Natural killer cell (primary cell): ENCODE measurements around the gene GID8. TPM values are rescaled to one million over a fixed set of nuclear protein-coding genes. Genes with fewer than 3 reads are reported as not detected.
A peak's percentile ranks its signal among the peaks of the same experiment; 100 is the strongest.

Experiments used
- ATAC-seq, 3 donors: fragments of 150-1000 bp in 2 of 3; fragments of 200-7000 bp in 1 of 3; cut with Tn5 transposase; 1 replicate in 1 of 3; 2 replicates in 2 of 3; pipeline ENCODE4 v1.10.0; 2021; ENCODE audit warnings: mild to moderate bottlenecking in 2 of 3, moderate library complexity in 2 of 3
- DNase-seq, 2 donors: peaks; one replicate each; pipeline versions ENCODE4 v3.0.0 to v3.0.0-alpha.2; 2013 to 2021; ENCODE audit warnings: mixed read lengths in 1 of 2
- H3K27ac ChIP-seq: one replicate; pipeline ENCODE4 v1.5.1; 2013; ENCODE audit warnings: mild to moderate bottlenecking, low read length
- H3K27me3 ChIP-seq: one replicate; pipeline ENCODE4 v1.6.1; 2013; ENCODE audit warnings: low read length; ENCODE audit not compliant: control insufficient read depth, insufficient read depth
- H3K36me3 ChIP-seq: one replicate; pipeline ENCODE4 v1.6.1; 2013; ENCODE audit warnings: low read length; ENCODE audit not compliant: control insufficient read depth, insufficient read depth
- H3K4me1 ChIP-seq: one replicate; pipeline ENCODE4 v1.6.1; 2013; ENCODE audit warnings: low read length; ENCODE audit not compliant: control insufficient read depth, insufficient read depth
- H3K4me3 ChIP-seq: one replicate; pipeline ENCODE4 v1.5.1; 2013; ENCODE audit warnings: low read length
- H3K9me3 ChIP-seq: one replicate; pipeline ENCODE4 v1.6.1; 2013; ENCODE audit warnings: low read length; ENCODE audit not compliant: control insufficient read depth, insufficient read depth
- H3K27ac Mint-ChIP-seq, 2 donors: one replicate each; pipeline ENCODE4 v1.8.0; 2022; ENCODE audit warnings: mild to moderate bottlenecking in 2 of 2, mixed read lengths in 2 of 2, moderate library complexity in 1 of 2
- H3K27me3 Mint-ChIP-seq, 2 donors: one replicate each; pipeline ENCODE4 v1.8.0; 2022; ENCODE audit warnings: low read depth in 2 of 2, mixed read lengths in 2 of 2
- H3K36me3 Mint-ChIP-seq: one replicate; pipeline ENCODE4 v1.8.0; 2022; ENCODE audit warnings: mixed read lengths
- H3K4me1 Mint-ChIP-seq, 2 donors: one replicate each; pipeline ENCODE4 v1.8.0; 2022; ENCODE audit warnings: mixed read lengths in 2 of 2
- H3K4me3 Mint-ChIP-seq: one replicate; pipeline ENCODE4 v1.8.0; 2022; ENCODE audit warnings: mild to moderate bottlenecking, moderate library complexity, mixed read lengths
- H3K9me3 Mint-ChIP-seq, 2 donors: one replicate each; pipeline ENCODE4 v1.8.0; 2022; ENCODE audit warnings: mixed read lengths in 2 of 2
- WGBS: methylation state at CpG from one replicate; pipeline ENCODE4 v1.1.7; 2013; ENCODE audit warnings: missing lambda C conversion rate; ENCODE audit not compliant: insufficient coverage; 5-methylcytosine and 5-hydroxymethylcytosine counted together
- intact Hi-C: fragments of 100-400 bp; cut with micrococcal nuclease; formaldehyde crosslinking; loops from one replicate; pipeline ENCODE4 v1.14.2; 2022
- total RNA-seq, 4 donors: library from RNA; stranded (reverse); fragments of 120-200 nt in 1 of 4; gene quantifications; one replicate each; pipeline versions ENCODE4 v1.2.3 to v1.2.4, GENCODE V29; 2013 to 2022
- TF ChIP-seq, protein P1 (sequence below): fragments of 200-600 bp; IDR thresholded peaks from one replicate; pipeline ENCODE4 v1.8.0; 2022; ENCODE audit warnings: antibody characterized with exemption

Gene GID8
- total RNA-seq, 3 donors from 2014 or later (not counting 1 experiment from before 2014, with no cell fraction given): 45.1 to 60.1 (median 53.1) TPM

DNA sequence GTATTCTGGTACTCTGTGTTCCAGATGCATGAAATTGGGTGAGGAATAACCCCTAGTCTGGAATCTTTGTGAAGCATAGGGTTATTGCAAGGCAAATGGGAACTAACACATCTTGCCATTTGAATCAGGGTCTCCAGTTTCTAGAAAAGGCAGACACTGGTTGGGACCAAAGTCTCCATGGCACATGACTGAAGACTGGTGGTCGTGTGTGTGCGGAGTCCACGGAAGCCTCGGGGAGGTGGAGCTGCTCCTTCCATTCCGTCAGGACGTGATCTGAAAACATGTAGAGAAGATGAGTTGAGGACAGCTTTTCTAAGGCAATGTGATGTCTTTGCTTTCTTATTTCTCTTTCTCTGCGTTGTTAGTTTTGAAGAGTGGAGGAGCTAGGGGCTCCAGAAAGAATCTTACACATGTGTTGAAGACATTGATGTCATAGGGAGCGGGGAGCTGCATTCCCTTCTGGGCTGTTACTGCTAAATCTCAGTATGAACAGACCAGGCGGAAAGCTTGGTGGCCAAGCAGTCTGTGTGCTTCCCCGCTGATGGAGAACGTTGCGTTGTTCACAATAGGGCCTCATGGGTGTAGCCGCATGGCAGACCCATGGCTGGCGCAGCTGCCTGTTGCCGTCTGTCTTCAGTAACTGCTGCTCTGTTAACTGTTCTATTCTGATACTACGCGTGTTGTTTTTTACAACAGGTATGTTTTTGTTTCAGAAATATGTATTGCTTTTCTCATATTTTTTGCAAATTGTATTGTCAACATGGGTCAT, 9.8 kb downstream of the GID8 start:
- no peak overlapping the region for H3K27ac ChIP-seq
- Mint-ChIP-seq H3K4me3 (no peak overlapping the region), H3K4me1 (peaks cover 10% of the 10 kb centered on the region in 2 donors), H3K27me3 (no peaks in the 10 kb centered on the region), H3K27ac (no peak overlapping the region), H3K9me3 (no peaks in the 10 kb centered on the region), H3K36me3 (peaks cover 10% of the 10 kb centered on the region)
- no peak overlapping the region for H3K4me3 ChIP-seq
- no peaks in the 10 kb centered on the region for H3K9me3 ChIP-seq
- H3K36me3 ChIP-seq: peaks cover 62% of the 10 kb centered on the region
- TF ChIP-seq, protein P1, sequence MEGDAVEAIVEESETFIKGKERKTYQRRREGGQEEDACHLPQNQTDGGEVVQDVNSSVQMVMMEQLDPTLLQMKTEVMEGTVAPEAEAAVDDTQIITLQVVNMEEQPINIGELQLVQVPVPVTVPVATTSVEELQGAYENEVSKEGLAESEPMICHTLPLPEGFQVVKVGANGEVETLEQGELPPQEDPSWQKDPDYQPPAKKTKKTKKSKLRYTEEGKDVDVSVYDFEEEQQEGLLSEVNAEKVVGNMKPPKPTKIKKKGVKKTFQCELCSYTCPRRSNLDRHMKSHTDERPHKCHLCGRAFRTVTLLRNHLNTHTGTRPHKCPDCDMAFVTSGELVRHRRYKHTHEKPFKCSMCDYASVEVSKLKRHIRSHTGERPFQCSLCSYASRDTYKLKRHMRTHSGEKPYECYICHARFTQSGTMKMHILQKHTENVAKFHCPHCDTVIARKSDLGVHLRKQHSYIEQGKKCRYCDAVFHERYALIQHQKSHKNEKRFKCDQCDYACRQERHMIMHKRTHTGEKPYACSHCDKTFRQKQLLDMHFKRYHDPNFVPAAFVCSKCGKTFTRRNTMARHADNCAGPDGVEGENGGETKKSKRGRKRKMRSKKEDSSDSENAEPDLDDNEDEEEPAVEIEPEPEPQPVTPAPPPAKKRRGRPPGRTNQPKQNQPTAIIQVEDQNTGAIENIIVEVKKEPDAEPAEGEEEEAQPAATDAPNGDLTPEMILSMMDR: no peak
- DNase-seq: no peak
- no peaks in the 10 kb centered on the region for H3K27me3 ChIP-seq
- intact Hi-C loops: no loop called here
- peaks cover 13% of the 10 kb centered on the region for H3K4me1 ChIP-seq
- ATAC-seq: no peak
- WGBS: 98% methylated on average over 15 of the region's 17 CpGs

DNA sequence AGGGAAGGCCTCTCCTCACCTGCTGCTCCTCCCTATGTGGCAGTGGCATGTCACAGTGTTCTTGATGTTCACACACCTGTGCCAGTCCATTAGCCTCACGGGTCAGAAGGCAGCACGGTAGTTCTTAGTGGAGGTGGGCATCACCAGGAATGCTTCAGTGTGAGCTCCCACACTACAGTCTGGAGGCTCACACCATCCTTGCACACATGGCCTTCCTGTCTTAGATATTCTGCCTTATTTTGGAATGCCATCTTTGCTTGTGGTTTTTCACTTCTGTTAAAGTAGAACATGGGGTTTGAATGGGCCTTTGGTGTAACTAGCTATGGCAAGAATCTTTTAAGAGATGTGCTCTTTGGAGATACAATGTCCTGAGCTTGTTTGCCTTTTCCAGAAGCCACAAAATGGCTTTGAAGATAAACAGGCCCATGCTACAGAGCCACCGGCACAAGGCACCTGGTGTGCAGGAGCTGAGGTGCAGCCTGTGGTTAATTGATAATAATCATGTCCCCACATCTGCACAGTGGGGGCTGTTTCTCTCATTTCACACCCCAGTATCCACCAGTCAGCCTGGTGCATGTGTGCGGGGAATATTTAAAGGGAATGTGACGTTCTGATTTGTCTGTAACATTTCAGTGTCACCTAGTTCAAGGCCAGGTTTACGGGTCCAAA, 11.3 kb downstream of the GID8 start:
- Mint-ChIP-seq H3K4me3 (no peak overlapping the region), H3K4me1 (peaks cover 18 to 24% of the 10 kb centered on the region in 2 donors), H3K36me3 (peaks cover 8% of the 10 kb centered on the region), H3K27me3 (no peaks in the 10 kb centered on the region), H3K9me3 (no peaks in the 10 kb centered on the region), H3K27ac (peak overlapping the region in 1 of 2 donors; percentile 23)
- no peak for ATAC-seq
- H3K36me3 ChIP-seq: peaks cover 47% of the 10 kb centered on the region
- no peaks in the 10 kb centered on the region for H3K9me3 ChIP-seq
- no peak for DNase-seq
- WGBS: 97% methylated on average over 5 of the region's 6 CpGs
- TF ChIP-seq, protein P1: no peak
- H3K4me1 ChIP-seq: peaks cover 29% of the 10 kb centered on the region
- H3K27ac ChIP-seq: no peak overlapping the region
- intact Hi-C loops: no loop called here
- H3K27me3 ChIP-seq: no peaks in the 10 kb centered on the region
- H3K4me3 ChIP-seq: no peak overlapping the region

DNA sequence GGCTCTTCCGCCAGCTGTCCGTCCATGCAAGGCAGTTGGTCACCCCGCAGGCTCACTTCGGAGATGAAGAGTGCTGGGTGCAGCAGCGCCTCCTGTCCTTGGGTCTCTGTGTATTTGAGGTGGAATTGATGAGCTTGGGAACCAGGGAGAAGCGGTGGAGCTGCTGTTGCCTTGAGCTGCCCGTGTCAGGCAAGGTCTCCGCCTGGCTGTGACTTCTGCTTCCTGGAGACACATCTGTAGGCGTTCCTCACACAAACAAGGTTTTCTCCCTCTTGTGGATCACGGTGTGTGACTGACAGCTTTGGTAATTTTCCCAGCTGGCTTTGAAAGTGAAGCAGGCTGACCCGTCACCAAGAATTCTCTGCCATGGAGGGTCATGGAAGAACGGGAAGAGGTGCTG, 12.0 kb downstream of the GID8 start:
- no peak overlapping the region for H3K4me3 ChIP-seq
- no peaks in the 10 kb centered on the region for H3K9me3 ChIP-seq
- peaks cover 40% of the 10 kb centered on the region for H3K36me3 ChIP-seq
- ATAC-seq: no peak
- Mint-ChIP-seq H3K36me3 (peaks cover 1% of the 10 kb centered on the region), H3K4me3 (peak overlapping the region; percentile 35), H3K27ac (peak overlapping the region in 1 of 2 donors; percentile 23), H3K27me3 (no peaks in the 10 kb centered on the region), H3K4me1 (peaks cover 21 to 29% of the 10 kb centered on the region in 2 donors), H3K9me3 (no peaks in the 10 kb centered on the region)
- intact Hi-C loops: loop anchor here (5.0 kb wide), 1 partner anchor 33 kb away; no protein-coding TSS in a partner anchor
- H3K27ac ChIP-seq: no peak overlapping the region
- TF ChIP-seq, protein P1: no peak
- WGBS: 96% methylated on average over 12 of the region's 12 CpGs
- H3K4me1 ChIP-seq: peaks cover 35% of the 10 kb centered on the region
- DNase-seq: no peak
- H3K27me3 ChIP-seq: no peaks in the 10 kb centered on the region
